HG03196 (cell line): ENCODE results near the gene SERF2.
"Not testable (repeated sequence)": the region's sequence is repeated elsewhere in the genome, so short reads cannot be mapped to it uniquely, and the experiment has no call there.

ENCODE experiments used
- ATAC-seq: cut with Tn5 transposase; IDR thresholded peaks from one replicate; pipeline ENCODE4 v1.9.1; 2021; ENCODE audit not compliant: unreplicated experiment

SERF2 gene

GRCh38 chr15:43792761-43793476 lies 799 bp downstream of the SERF2 start:
- no peak for ATAC-seq

- no peak for ATAC-seq
Measured at GRCh38 chr15:43793647-43794046, 1.5 kb downstream of the SERF2 start.

GRCh38 chr15:43794269-43795037 lies 2.3 kb downstream of the SERF2 start:
- ATAC-seq = no peak

GRCh38 chr15:43795197-43795596 lies 3.1 kb downstream of the SERF2 start:
- ATAC-seq = no peak

GRCh38 chr15:43795997-43796396 lies 3.9 kb downstream of the SERF2 start:
- no peak for ATAC-seq

- ATAC-seq = no peak
Measured at GRCh38 chr15:43796566-43796965, 4.4 kb downstream of the SERF2 start.

- ATAC-seq = no peak
Measured at GRCh38 chr15:43799209-43799944, 7.3 kb downstream of the SERF2 start.

- ATAC-seq = no peak
Measured at GRCh38 chr15:43799945-43800285, 7.8 kb downstream of the SERF2 start, which contains the start of gene SERINC4. SERINC4 (minus strand) TSS chr15:43800220; CDS start chr15:43799986, 234 bp downstream.

- peak; percentile 81 for ATAC-seq
Measured at GRCh38 chr15:43800286-43801141, 8.4 kb downstream of the SERF2 start, which contains the start of gene HYPK. HYPK (plus strand) TSS chr15:43800599; CDS start chr15:43800623, 24 bp downstream.

GRCh38 chr15:43802676-43803075 lies 10.6 kb downstream of the SERF2 start:
- ATAC-seq = not testable (repeated sequence)

GRCh38 chr15:43808435-43808950 lies 16.4 kb downstream of the SERF2 start:
- no peak for ATAC-seq

- ATAC-seq = peak; percentile 56
Measured at GRCh38 chr15:43808960-43809678, 17.0 kb downstream of the SERF2 start.

GRCh38 chr15:43815064-43815463 lies 22.9 kb downstream of the SERF2 start:
- ATAC-seq = not testable (repeated sequence)

- no peak for ATAC-seq
Measured at GRCh38 chr15:43821505-43821904, 29.4 kb downstream of the SERF2 start.

- peak; percentile 63 for ATAC-seq
Measured at GRCh38 chr15:43824302-43825246, 32.5 kb downstream of the SERF2 start, which contains the start of gene MFAP1. MFAP1 (minus strand) TSS chr15:43824690; CDS start chr15:43824569, 121 bp downstream.

- ATAC-seq = not testable (repeated sequence)
Measured at GRCh38 chr15:43825305-43825704, 33.2 kb downstream of the SERF2 start.

GRCh38 chr15:43826029-43826507 lies 33.9 kb downstream of the SERF2 start:
- no peak for ATAC-seq
